Caki2 (cell line): ENCODE data around the gene ANKRD28. TPM values are rescaled to one million over a fixed set of nuclear protein-coding genes. Genes with fewer than 3 reads are reported as not detected.

ENCODE experiments used
- DNase-seq: peaks from one replicate; pipeline ENCODE4 v3.0.0-alpha.2; 2015; ENCODE audit warnings: low read depth
- in situ Hi-C: cut with HindIII; loops from 2 replicates; pipeline ENCODE4 v1.10.0; 2016; ENCODE audit warnings: low sequenced_read_pairs, low pct_unique_long_range_greater_than_20kb, mixed read lengths
- total RNA-seq: library from RNA; depleted of rRNA; stranded (reverse); fragments of >200 nt; shearing (Covaris generic); gene quantifications from 2 replicates; pipeline ENCODE4 v1.2.3, GENCODE V29; 2014; ENCODE audit warnings: low replicate concordance

ANKRD28 gene
- total RNA-seq, 1 experiment from 2014 or later = 41.5 TPM

DNA sequence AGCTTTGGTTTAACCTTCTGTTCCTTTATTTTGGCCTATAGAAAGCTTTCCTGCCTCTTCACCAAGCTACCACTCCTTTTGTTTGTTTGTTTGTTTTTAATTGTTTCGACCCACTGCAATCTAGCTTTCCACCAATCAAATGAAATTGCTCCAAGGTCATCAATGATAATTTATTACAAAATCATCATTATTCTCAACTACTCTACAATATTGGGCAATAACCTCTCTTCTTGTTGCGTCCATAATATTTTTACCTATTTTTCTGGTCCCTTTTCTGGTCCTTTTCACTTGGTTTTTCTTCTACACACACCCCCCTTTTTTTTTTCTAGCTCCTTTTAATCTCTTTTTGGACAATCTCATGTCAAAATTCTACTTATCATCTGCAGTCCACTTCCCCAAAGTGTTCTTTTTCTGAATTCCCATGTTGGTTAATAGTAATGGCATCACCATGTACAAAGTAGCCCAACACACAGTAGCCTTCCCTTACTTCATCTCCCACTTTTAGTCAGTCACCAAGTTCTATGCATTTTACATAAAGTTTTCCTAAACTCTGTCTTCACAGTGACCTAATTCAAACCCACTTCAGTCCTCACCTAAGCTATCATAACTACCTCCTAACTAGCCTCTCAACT, 11.0 kb upstream of the ANKRD28 start:
- no peak for DNase-seq
- in situ Hi-C loops = no loop called here

DNA sequence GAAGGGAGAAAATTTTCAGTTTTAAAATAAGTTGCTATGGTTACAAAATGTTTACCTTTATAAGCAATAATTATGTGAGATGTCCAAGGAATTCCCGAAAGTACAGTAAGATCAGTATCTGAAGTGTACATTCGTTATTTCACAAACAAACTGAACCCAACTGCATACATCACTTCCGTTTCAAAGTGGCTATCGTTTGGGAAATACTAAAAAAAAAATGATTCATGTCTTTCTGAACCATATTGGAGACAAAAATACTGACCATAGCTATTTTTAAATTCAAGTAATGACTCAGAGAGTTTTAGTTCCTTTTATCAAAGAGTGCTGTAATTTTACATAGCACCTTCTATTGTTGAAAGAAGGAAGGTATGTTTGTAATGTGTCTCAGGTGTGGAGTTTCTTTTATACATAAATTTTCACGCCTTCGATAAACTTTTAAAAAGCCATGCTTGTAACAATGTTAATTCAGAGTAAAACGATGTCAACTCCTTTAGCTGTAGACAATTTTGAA, 8.0 kb upstream of the ANKRD28 start:
- DNase-seq = no peak
- in situ Hi-C loops = no loop called here

DNA sequence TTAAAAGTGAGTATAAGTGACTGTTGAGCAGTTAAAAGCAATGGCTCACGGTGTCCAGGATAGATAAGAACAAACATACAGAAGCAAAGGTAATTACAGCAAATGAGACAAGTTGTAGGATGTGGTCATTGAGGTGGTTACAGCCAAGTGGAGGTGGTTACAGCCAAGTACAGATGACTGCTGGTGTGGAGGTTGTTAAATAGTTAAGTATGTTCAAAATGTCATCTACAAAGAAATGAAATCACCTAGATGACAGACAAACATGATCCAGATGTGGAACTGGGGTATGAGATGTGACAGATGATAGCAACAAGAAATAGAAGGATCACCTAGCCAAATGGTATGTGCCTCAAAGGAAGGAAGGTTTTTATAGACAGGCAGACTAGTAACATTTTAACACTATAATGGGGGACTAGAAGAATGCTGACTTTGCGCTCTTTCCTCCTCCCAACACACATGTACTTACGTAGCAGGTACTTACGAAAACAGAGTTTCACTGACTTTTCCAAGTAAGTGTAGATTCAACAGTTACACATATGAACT, 6.8 kb upstream of the ANKRD28 start:
- in situ Hi-C loops = no loop called here
- DNase-seq = no peak

DNA sequence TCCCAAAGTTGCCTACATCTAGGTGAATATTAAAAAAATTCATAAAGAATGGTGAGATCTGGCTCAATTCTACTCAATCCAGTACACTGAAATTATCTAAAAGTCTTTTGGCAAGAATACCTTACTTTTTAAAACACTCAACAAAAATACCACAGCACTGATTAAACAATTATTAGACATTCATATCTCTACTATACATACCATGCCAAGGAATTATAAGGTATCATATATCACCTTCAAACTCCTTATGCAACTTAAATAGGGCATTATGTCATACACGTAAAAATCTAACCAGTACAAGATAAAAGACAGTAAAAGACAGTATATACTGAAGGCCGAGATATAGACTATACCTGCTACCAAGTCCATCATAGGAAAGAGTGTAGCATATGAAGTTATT, 6.1 kb upstream of the ANKRD28 start:
- no peak for DNase-seq
- in situ Hi-C loops = no loop called here

DNA sequence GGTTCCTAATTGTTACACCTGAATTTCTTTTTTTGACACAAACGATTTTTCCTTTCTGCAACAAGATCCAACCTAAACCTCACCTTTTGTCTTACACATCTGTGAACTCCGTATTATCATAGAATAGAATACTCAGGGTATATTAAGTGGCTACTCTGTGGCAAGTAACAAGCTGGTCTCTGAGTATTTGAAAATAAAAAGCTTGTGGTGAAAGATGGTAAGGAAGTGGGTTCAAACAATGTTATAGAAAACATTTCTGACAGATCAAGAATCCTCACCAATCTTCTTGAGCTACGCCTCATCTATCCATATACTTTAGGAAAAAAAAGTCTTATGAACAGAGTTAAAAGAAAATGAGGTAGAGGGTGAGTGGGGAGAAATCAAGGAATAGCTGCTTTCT, 3.5 kb upstream of the ANKRD28 start:
- no peak for DNase-seq
- in situ Hi-C loops = no loop called here

DNA sequence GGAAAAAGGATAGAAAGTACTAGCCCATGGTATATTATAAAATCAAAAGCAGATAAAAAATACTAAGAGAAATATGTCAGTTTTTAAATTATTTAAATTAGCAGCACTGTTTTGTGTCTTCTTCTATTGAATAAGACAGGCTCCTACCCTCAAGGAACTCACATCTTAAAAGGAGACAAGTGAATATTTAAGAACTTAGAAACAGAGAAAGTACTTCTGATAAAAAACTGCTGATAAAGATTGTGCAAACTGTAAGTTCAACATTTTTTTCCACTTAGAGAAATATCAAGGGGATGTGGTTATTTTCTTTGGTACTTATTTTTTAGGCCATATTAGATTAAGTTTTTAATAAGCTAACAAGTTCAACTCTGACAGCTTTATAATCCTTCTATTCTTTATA, 3.0 kb upstream of the ANKRD28 start:
- DNase-seq = no peak
- in situ Hi-C loops = no loop called here

DNA sequence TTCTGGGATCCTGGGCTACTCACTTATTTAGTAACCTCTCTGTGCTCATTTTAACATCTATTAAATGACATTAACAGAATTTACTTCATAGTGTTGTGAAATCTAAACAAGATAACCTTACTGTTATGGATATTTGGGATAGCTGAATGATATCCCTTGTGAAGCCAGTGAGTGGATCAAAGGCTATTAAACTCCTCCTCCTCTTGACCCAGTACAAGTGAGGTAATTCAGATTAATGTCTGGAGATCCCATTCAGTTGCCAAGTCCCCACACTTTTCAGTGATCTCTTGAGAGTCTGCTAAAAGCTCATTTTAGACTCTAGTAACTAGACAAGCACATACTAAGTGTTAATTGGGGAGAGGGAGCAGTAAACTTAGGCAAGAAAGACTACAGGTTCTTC, 2.5 kb upstream of the ANKRD28 start:
- no peak for DNase-seq
- in situ Hi-C loops = no loop called here

DNA sequence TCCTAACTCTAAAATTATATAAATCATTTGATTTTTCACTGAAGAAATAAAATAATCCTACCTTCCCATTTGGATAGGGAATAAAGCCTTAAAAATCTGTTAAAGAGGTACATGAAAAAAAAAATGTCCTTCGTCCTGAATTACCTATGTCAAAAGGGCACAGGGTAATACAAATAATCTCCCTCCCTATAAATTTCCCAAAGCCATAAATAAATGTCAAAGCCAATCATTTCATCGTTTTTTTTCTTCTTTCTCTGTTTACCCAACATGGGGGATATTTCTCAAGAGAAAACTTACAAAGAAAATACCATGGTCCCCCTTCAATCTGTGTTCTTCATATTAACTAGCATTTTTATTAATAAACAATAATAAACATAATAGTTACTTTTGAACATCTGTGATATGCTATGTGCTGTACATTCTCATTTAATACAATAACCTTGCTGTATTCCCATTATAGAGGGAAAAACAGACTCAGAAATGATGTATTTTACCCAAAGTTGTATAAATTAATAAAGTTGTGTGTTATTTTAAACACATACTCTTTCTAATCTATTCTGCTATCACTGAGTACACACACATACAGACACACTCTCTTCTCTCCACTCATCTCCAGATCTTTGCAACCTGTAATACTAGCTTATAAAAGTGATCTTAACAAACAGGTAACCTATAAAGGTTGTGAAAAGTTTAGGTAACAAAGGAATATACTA, 910 bp upstream of the ANKRD28 start:
- in situ Hi-C loops = no loop called here
- DNase-seq = no peak

DNA sequence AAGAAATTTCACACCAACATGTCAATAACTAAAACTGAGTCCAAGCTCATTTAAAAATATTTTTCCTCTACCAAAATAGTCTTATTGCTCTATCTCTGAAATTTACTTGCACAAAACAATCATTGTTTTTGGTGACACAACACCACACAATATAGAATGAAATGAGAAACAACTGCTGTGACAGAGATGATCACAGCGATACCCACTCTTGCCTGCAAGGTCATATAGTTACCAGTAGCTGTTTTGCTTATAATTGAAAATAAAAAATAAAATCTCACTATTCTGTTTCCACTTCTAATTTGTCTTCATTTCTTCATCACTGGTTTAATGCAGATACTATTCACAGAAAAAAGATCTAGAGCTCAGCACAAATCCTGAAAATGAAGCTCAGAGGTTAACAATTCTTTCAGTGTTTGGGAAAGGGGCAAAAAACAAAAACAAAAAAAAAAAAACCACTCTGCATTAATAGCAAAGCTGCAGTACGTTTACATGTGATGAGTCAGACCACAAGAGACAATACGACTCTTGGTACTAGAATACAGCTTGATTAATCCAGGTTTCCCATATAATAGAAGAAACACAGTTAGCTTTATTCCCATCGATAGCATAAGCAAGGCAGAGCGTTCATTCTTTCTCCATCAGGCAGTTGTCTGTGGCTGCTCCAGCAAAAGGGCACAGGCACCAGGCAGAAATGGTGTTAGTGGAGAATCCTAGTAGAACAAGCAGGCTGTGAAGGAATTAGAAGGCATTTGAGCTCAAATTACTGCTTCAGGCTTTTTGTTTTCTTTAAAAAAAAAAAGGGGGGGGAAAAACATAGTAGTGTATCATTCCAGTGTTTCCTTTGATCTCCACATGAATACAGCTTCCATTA, 773 bp downstream of the ANKRD28 start:
- in situ Hi-C loops = no loop called here
- DNase-seq = peak; percentile 57

DNA sequence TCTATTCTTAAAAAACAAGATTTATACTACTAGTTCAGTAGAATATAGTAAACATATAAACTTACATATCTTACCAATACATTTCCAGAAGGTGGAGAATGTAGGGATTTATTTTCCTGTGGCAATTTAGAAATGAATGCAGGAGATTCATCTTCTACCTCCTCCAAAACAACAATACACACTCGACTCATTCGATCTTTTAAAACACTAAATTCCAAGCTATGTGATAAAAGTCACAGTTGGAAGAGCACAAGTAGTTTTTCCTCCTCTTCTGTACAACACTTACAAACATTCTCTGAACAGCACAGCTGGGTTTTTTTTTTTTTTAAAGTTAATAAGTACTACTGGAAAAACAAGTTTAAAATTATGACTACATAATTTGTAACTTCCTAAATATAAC, 1.4 kb downstream of the ANKRD28 start:
- in situ Hi-C loops = no loop called here
- DNase-seq = peak; percentile 7

DNA sequence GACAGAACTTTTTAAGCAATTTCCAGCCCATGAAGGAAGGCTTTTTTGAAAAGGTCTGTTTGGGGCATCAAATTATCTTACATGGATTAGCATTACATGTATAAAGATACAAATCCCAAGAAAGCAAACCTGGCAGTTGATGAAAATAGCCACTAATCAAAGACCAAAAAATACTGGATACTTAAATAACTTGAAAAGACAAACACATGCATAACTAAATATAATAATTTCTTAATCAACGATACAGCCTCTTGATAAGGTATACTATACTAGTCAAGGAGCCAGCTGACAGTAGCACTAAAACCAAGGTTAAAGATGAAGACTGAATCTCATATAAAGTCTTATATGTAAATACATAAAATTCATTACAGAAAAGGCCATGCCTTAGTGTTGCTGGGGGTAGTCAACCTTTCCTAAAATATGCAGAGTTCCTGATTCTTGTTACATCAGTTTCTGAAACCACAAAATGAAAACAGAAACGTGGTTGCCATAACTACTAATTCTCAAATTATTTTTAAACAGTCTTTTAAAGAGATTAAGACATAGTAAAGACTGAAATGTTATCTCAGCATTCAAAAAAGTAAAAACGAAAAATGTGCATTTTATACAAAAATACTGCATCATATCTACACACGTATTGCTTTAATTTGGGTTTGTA, 2.0 kb downstream of the ANKRD28 start:
- peak; percentile 26 for DNase-seq
- in situ Hi-C loops = no loop called here

DNA sequence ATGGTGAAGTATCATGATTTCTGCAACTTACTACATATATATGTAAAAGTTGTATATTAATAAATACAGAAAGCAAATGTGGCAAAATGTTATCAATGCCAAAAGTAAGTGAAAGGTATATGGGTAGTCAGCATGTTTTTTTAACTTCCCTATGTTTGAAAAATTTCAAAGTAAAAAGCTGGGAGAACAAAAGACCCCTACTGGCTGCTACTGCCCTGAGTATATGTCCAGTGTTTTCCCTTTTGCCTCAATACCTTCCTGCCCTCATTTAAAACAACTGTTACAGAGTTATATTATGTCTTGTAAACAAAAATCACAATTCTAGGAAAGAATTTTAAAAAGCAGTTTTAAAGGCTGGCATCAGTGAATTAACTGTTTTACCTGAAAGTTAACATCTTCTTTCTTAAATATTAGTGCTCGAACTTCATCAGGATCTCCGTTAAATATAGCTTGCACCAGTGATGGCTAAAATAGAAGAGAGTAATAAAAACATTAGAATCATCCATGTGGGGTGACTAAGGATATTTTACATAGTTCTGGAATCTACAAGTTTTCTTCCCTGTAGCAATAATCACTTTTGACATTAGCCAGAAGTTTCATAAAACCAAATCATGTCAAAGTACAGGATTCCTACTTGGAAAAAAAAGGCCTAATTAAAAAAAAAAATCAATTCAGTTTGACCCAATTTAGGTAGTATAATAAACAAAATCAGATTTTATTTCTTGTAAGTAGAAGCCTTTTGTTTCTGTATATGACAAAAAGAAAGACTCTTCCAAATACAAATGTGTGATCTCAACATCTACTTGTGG, 2.7 kb downstream of the ANKRD28 start:
- DNase-seq = peak; percentile 12
- in situ Hi-C loops = no loop called here

DNA sequence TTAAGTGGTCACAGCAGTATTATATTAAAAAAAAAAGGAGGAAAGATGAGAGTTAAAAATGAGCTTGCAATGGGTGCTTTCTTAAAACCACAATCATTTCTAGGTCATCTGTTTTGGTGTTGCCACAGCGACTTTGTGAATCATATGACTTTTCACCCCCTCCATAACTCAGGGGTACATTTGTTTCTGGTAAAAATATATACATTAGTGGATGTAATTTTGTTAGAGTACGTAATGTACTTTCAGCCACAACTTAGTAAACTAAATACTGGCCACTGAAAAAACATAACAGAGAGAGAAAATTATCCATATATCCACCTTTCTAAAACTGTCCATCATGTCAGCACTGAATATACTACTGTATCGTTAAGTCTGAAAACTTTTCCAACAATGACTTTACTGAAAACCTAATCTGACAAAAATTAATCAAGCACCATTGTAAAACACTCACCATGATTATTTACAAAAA, 3.4 kb downstream of the ANKRD28 start:
- in situ Hi-C loops = no loop called here
- peak; percentile 22 for DNase-seq

DNA sequence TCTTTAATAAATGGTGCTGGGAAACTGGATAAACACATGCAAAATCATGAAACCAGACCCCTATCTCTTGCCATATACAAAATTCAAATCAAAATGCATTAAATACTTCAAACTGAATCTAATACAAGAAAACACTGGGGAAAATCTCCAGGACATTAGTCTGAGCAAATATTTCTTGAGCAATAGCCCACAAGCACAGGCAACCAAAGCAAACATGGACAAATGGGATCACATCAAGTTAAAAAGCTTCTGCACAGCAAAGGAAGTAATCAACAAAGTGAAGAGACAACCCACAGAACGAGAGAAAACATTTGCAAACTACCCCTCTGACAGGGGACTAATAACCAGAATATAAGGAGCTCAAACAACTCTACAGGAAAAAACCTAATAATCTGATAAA, 6.3 kb downstream of the ANKRD28 start:
- in situ Hi-C loops = no loop called here
- no peak for DNase-seq

DNA sequence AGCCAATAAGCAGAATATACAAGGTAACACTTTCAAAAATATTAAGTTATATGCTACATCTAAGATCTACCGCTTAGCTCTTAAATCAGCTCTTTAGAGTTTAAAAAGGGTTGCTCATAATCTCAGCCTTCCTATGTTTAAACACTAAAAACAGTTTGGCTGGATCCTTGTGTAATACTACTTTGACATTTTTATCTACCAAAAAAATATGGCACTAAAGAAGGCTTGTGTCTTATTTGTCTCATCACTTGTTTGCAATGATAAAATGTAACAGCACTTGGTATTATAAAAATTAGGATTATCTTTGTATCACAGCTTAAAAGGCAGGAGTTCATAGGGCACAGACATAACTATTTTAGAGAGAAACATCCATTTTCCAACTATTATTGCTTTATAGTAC, 9.8 kb downstream of the ANKRD28 start:
- no peak for DNase-seq
- in situ Hi-C loops = no loop called here

DNA sequence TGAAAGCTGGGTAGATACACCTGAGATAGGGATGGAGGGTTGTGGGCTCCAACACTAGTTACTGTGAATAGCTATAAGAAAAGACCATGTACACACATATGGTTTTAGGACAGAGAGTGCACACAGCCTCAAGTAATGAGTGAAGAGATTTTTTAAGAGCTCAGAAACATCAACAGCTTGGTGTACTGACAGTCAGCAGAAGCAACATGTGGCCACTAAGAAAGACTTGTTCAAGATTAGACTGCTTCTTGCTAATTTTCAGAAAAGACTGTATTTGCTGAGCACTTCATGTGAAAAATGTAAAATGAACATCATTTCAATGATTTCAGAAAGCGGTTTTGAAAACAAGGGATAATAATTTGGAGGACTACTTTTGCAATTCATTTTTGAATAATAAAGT, 10.3 kb downstream of the ANKRD28 start:
- in situ Hi-C loops = no loop called here
- DNase-seq = no peak

DNA sequence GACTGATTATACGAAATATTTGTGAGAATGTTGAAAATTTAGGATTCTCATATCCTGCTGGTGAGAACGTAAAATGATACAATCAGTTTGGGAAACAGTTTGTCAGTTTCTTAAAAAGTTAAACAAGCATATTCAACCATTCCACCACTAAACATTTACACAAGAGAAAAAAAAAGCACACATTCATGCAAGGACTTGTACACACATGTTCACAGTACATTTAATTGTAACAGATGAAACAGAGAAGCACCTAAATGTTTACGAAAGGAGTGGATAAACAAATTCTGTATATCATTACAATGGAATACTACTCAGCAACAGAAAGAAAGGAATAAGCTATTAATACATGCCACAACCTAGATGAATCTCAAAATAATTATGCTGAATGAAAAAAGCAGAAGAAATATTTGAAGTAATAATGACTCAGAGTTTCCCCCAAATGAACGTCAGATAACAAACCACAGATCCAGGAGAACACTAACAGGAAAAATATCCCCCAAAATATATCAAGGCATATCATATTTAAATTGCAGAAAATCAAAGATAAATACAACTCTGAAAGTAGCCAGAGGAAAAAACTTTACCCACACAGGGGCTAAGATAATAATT, 14.3 kb downstream of the ANKRD28 start:
- in situ Hi-C loops = no loop called here
- no peak for DNase-seq
